Muscle of back (tissue), 11 donors: ENCODE measurements around the gene FAM171A2. TPM values are rescaled to one million over a fixed set of nuclear protein-coding genes. Genes with fewer than 3 reads are reported as not detected.
"Not testable (repeated sequence)": the region's sequence is repeated elsewhere in the genome, so short reads cannot be mapped to it uniquely, and the experiment has no call there.

Experiments used
- DNase-seq, 3 donors: peaks; one replicate each; pipeline versions ENCODE4 v3.0.0 to v3.0.0-alpha.2; 2013
- polyA plus RNA-seq, 10 donors: library from polyadenylated mRNA; unstranded; fragments of 120-200 nt; gene quantifications; one replicate each; pipeline ENCODE4 v1.2.1, GENCODE V29; 2013; ENCODE audit not compliant: insufficient read length in 10 of 10

The FAM171A2 gene
- polyA plus RNA-seq, 10 donors: 44.1 to 84.8 (median 64.4) TPM

DNA sequence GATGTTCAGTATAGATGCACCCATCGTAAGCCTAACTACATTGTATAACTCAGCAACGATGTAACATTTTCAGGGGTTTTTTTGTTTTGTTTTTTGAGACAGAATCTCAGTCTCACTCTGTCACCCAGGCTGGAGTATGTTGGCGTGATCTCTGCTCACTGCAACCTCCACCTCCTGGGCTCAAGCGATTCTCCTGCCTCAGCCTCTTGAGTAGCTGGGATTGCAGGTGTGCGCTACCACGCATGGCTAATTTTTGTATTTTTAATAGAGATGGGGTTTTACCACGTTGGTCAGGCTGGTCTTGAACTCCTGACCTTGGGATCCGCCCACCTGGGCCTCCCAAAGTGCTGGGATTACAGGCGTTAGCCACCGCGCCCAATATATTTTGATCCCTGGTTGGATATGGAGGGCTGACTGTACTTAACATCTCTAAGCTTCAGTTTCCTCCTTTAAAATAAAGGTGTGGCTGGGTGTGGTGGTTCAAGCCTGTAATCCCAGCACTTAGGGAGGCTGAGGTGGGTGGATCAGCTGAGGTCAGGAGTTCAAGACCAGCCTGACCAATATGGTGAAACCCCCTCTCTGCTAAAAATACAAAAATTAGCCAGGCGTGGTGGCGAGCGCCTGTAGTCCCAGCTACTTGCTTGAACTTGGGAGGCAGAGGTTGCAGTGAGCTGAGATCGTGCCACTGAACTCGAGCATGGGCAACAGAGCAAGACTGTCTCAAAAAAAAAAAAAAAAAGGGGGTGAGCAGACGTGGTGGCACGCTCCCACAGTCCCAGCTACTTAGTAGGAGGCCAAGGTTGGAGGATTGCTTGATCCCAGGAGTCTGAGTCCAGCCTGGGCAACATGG is 16.2 kb downstream of the FAM171A2 start:
- DNase-seq: not testable (repeated sequence)

DNA sequence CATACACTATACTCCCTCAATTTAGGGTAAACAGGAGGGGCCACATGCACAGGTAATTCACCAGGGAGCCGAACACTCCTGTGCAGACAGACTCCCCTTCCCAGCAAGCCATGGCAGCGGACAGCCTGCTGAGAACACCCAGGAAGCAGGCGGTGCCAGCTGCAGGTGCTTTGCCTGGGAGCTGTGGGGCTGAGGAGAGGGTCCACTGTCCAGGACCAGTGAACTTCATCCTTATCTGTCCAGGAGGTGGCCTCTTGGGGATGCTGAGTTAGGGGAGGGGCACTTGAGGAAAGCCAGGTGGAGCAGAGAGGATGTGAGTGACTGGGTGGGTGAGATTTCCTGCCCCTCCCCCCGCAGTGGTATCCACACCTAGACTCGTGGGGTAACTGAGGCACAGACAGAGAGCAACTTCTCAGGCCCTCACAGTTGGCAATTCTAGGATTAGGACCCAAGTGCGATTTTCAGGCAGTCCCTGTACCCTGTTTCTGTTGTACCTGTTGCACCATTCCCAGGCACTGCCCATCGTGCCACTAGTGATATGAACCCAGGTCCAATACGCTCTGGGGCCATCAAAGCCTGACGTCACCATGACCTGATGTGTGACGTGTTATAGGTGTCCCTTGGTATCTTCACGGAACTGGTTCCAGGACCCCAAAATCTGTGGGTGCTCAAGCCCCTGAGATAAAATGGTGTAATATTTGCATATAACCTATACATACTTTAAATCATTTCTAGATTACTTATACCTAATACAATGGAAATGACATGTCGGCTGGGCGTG is 17.4 kb downstream of the FAM171A2 start:
- no peak for DNase-seq

DNA sequence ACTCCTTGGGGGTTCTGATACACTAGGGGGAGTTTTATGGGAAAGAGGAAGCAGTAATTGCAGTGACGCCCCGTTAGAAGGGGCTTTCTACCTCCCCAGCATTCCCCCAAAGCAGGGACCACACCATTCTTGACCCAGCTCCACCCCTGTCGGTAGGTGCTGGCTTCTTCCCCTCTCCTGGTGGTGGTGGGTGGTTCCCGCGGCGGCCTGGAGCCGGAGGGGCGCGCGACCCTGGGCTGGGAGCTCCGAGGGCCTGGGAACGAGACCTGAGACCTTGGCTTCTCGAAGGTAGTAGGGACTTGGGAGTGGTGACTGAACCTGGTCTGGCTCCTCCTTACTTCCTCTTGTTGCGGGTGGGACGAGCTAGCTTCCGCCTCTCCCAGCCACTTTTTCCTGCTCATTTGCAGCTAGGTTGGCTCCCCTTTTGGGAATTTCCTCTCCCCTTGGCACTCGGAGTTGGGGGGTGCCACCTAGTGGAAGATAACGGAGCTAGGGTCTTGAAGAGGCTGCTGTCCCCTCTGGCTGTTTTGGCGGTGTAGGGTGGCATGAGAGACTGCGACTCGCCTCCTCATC is 18.1 kb downstream of the FAM171A2 start:
- peak; percentile 49 to 70 (median 57) for DNase-seq

DNA sequence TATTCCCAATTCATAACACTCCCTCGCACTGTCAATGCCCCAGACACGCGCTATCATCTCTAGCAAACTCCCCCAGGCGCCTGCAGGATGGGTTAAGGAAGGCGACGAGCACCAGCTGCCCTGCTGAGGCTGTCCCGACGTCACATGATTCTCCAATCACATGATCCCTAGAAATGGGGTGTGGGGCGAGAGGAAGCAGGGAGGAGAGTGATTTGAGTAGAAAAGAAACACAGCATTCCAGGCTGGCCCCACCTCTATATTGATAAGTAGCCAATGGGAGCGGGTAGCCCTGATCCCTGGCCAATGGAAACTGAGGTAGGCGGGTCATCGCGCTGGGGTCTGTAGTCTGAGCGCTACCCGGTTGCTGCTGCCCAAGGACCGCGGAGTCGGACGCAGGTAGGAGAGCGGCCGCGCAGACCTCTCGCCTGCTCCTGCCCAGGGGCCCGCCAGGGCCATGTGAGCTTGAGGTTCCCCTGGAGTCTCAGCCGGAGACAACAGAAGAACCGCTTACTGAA is 18.7 kb downstream of the FAM171A2 start, which contains the start of gene GRN:
Gene GRN, plus strand, starts transcription at position 364 of the 515 bp plus-strand sequence. CDS start 3,863 bp downstream, outside the sequence.
- DNase-seq: peak; percentile 98 to 99 (median 99)

DNA sequence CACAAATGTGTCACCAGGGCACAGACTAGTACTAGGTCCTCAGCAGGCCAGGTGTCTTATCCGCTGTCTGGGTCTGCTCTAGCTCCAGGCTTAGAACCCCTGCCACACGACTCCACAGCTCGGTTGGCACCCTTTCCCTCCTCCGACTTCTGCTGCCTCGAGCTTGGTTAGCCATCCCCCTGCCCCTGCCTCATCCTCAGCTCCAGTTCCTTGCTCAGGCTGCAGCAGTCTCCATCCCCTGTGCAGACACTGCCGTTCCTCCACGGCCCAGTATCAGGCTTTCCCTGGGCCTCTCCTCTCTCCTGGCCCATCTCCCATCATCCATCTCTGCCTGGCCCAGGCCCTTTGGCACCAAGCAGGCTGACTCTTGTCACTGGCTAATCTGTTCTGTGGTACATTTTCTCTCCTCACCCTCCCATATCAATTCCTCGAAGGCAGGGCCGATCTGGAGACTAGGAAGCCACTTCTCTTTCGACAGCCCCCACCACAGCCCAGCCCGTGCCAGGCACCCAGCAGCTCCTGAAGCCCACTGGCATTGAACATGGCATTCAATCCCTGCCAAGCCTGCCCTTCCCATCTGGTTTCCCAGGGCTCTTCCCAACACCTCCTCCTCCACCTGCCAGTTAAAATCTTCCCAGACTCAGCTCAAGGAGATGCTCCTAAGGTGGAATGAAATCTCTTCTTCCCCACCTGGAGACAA is 20.0 kb downstream of the FAM171A2 start:
- DNase-seq: no peak

DNA sequence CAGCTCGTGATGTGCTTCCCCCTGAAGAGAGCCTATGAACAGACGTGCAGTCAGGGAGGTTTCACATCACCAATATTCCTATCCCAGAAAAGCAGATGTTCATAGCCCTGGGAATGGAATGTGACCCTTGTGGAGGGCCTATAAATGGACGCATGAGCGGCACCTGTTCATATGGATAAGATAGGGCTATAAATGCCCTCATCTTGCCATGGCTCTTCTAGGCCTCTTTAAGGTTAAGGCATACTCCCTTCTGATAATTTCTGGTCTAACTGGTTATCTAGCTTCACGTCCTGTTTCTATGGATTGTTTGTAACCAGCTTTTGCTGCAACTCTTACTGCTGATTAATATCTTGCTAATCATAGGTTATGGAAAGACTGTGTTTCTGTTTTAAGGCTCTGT is 23.1 kb downstream of the FAM171A2 start:
- DNase-seq: not testable (repeated sequence)

DNA sequence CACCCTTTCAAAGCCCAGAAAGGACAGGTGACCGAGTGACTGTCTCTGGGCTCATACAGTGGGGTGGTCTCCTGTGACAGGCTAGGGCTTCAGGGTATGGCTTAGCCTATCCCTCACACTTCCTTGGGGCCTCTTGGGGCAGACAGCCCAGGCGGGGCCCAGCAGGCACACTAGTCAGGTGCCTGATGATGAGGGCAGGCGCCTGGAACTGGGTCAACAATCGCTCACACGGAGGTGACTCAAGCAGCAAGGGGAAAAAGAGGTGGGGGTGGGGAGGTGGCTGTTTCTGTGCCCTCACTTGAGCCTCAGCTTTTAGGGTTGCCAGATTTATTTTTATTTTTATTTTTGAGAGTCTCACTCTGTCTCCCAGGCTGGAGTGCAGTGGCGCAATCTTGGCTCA is 25.0 kb downstream of the FAM171A2 start:
- no peak for DNase-seq

DNA sequence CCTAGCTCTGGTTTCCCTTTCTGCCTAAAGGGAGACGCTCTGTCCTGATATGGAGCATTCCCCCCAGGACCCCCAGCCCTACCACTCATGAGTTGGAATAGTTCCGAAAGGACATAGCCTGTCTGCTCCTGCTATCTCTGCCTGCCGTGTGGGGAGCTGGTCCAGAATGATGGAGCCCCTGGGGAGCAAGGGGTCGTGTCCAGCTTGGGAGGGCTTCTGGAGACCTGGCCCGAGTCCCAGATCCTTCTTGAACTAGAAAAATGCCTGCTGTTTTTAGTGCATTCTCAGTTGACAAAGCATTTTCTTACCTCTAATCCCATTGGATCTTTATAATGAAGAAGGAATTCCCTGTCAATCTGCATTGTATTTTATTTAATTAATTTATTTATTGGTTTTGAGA is 27.7 kb downstream of the FAM171A2 start:
- DNase-seq: no peak

DNA sequence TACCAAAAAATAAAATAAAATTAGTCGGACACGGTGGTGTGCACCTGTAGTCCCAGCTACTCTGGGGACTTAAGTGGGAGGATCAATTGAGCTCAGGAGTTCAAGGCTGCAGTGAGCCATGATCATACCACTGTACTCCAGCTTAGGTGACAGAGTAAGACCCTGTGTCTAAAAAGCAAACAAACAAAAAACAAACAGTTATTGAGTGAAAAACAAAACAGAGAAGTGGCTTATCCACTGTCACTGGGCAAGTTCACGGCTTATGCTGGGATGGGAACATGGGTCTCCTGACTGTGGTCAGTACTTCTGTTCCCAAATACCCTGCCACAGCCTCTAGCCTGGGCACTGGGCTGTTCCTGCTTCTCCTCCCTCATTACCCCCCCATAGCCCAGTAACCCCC is 28.1 kb downstream of the FAM171A2 start:
- no peak for DNase-seq

DNA sequence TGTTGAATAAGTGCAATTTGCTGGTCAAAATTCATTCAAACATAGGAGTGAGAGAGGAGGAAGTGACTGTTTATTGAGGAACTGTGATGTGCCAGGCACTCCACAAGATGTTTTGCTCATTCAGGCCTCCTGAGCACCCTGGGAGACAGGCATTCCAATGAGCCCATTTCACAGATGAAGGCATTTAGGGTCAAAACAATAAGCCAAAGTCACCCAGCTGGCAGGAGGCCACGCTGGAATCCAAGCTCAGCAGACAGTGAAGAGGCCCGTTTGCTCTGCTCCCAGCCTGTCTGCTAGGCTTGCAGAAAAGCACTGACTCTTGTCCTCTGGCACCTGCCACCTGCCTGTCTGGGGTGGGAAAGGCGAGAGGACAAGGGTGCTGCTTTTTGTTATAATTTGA is 28.9 kb downstream of the FAM171A2 start:
- no peak for DNase-seq

DNA sequence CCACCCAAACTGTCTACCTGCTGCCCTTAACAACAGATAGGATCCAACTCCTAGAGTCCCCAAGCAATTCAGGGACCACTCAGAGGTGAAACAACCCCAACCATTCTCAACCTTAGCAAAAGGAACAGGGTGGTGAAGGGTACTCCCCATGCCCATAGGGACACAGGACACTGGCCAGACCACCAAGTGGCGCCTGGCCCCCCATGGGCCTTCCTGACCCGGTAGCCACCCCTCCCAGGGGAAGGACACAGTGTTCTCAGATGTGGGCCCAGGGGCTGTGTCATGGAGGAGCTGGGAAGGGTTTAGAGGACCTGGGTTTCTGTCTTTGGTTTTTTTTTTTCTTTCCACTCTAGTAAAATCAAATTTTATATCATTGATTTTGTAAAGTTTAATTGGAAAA is 29.3 kb downstream of the FAM171A2 start:
- DNase-seq: no peak

DNA sequence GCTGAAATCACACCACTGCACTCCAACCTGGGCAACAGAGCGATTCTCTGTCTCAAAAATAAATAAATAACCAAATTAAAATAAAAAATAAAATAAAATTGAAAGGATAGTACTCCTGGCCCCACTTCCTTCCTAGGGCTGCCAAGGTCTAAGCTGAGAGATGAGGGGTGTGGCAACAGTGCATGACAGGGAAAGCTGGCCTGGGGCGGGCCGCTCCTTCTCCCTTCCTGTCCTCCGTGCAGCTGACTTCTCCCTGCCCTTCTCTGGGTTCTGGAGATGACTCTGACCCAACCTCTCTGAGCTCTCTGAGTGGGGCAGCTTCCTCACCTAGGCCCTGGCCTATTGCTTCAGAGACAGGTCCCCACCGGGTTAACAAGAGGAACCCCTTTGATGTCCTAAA is 30.3 kb downstream of the FAM171A2 start:
- no peak for DNase-seq

DNA sequence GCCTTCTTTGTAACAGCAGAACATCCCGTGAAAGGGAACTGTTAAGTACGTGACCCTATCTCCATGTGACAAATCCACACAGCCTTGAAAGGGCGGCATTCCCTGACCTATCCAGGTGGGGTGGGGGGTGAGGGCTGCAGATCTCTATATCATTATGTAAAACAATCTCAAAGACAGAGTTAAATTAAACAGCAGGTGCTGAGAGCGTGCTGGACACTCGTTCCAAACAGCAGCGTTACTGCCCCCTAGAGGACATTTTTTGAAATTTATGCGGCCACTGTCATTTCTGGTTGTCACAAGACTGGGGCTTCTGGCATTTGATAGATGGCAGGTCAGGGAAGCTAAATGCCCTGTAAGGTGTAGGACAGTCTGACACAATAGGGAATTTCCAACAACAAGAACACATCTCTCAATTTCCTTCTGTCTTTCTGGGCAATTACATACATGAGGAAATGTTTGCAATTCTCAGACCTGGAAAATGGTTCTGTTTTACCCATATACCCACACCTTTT is 32.3 kb downstream of the FAM171A2 start:
- DNase-seq: peak; percentile 78 to 86 (median 81)

DNA sequence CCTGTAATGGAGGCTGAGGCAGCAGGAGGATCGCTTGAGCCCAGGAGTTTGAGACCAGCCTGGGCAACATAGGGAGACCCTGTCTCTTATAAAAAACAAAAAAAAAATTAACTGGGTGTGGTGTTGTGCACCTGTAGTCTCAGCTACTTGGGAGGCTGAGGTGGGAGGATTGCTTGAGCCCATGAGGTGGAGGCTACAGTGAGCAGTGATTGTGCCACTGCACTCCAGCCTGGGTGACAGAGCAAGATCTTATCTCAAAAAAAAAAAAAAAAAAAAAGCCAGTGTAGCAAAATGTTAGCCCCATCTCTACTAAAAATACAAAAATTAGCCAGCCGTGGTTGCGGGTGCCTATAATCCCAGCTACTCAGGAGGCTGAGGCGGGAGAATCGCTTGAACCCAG is 33.4 kb downstream of the FAM171A2 start:
- DNase-seq: not testable (repeated sequence)

DNA sequence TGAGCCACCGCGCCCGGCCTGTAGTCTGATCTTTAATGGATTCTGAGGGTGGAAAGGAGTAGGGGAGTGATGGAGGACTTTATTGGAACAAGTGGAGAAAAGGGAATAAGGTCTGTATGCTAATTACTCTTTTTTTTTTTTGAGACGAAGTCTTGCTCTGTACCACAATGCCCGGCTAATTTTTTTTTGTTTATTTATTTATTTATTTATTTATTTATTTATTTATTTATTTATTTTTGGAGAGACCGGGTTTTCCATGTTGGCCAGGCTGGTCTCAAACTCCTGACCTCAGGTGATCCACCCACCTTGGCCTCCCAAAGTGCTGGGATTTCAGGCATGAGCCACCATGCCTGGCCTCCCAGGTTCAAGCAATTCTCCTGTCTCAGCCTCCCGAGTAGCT is 34.1 kb downstream of the FAM171A2 start:
- not testable (repeated sequence) for DNase-seq

DNA sequence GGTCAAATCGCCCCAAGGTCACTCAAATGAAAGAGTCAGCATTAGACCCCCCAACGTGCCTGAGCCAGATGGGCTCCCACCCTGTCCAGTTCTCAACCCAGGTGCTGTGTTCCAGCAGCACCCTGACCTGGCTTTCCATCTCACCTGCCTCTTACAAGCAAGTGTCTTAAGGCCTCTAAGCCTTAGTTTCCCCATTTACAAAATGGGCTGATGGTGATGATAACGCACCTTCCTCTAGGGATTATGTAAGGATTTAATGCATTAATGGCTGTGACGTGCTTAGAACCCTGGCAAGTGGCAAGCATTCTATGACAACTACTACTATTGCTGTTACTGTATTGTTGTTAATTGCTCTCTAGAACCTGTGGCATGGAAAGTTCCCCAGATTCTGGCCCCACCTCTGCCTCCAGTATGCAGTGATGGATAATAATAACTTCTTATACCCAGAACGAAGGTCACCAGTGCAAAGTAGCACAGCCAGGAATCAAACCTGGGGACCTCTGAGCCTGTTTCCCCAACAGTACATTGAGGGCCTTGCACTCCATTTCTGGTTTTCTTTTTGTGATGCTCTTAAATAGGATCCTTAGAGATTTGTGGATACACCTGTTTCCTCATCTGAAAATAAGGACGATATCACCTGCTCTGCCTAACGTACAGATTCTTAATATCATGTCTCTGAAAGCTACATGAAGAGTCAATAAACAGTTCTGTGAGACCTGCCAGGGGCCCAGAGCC is 35.8 kb downstream of the FAM171A2 start:
- no peak for DNase-seq

DNA sequence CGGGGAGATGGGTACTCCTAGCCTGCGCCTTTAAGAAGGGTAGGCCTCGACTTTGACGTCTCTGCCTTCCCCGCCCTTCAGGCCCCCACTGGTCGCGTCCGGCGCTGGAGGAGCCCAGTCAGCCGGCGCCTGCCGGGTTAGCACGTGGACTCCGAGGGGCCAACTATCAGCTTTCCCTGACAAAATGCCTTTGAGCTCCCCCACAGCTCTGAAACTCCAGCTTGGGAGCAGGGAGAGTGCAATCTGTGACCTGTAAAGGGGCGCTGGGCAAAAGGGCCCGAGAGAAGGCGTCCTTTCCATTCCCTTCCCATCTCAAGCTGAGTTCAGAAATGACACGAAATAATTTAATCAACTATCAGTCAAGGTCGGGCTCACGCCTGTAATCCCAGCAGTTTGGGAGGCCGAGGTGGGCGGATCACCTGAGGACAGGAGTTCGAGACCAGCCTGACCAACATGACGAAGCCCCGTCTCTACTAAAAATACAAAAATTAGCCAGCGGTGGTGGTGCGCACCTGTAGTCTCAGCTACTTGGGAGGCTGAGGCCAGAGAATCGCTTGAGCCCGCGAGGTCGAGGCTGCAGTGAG is 36.7 kb downstream of the FAM171A2 start:
- peak; percentile 96 to 98 (median 98) for DNase-seq

DNA sequence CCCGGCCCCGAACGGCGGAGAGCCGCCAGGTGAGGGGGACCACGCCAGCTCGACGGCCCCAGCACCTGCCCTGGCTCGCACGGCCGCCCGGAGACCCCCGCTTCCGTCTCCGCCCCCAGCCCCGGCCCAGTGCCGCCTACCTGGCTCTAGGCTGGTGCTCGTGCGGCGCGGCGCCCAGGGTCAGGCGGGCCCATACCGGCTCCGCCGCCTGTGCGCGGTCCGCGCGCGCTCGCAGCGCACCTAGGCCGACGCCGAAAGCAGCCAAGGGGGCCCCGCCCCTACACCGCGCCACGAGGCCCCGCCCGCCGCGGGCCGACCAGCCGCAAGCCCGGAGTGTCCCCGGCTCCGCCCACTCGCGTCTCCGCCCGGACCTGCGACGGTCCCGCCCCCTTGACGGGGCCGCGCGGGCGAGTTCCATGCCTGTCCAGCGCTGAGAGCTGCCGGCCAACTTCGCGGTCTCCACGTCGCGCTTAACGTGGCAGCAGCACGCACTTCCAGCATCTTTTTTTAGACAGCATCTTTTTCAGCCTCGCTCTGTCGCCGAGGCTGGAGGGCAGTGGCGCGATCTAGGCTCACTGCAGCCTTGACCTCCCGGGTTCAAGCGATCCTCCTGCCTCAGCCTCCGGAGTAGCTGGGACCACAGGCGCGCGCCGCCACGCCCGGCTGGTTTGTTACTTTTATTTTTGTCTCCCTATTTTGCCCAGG is 38.9 kb downstream of the FAM171A2 start, which contains the start of gene SLC25A39:
Gene SLC25A39, minus strand, starts transcription at position 253 of the 705 bp plus-strand sequence. CDS start 1,261 bp downstream, outside the sequence.
- peak; percentile 93 to 97 (median 95) for DNase-seq

DNA sequence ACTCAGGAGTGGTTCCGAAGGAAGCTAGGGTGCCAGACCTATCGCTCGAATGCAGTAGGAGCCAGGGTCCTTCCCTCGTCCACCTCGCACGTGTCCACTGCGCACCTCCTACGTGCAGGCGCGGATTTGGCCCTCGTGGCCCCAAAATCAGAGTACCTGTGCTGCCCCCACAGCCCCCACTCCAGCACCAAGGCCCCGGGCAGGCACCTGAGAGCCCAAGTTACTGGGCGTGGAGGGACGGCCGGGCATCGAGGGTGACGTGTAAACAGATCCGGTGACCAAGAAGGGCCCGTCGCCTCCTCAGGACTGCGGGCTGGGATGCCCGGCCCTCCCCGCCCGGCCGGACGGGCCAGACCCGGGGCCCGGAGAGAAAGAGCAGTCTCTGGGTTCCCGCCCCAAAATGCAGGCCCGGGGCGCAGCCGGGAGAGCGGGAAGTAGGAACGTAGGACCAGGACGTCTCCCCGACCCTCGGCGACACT is 39.5 kb downstream of the FAM171A2 start:
- no peak for DNase-seq
